SW 1271 (cell line): Measurements from ENCODE around the gene GRSF1.
"Not testable (repeated sequence)": the region's sequence is repeated elsewhere in the genome, so short reads cannot be mapped to it uniquely, and the experiment has no call there.

Source experiments
- DNase-seq, 2 experiments: peaks; one replicate each; lab custom pipeline; 2025; lab: John Stamatoyannopoulos, UW

The GRSF1 gene

GRCh38 chr4:70833675-70834074 lies 6.0 kb downstream of the GRSF1 start:
- no peak for DNase-seq

GRCh38 chr4:70831293-70831692 lies 8.4 kb downstream of the GRSF1 start:
- DNase-seq = no peak

DNA sequence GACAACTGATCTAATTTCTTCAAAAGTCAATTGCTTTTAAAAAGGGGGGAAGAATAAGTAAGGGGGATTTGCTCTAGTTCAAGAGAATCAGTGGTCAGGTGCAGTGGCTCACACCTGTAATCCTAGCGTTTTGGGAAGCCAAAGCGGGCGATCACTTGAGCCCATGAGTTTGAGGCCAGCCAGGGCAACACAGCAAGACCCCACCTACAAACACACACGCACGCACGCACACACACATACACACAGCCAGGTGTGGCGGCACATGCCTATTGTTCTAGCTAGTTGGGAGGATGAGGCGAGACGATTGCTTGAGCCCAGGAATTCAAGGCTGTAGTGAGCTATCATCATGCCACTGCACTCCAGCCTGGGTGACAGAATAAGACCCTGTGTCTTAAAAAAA lies 9.6 kb downstream of the GRSF1 start:
- DNase-seq = no peak

DNA sequence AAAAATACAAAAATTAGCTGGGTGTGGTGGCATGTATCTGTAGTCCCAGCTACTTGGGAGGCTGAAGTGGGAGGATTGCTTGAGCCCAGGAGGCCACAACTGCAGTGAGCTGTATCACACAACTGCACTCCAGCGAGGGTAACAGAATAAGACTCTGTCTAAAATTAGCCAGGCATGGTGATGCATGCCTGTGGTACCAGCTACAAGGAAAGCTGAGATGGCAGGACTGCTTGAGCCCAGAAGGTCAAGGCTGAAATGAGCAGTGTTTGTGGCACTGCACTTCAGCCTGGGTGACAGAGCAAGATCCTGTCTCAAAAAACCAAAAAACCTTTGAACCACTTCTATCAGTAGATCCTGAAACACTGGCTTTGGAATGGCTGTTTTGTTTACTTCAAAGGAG lies 10.2 kb downstream of the GRSF1 start:
- DNase-seq = no peak

DNA sequence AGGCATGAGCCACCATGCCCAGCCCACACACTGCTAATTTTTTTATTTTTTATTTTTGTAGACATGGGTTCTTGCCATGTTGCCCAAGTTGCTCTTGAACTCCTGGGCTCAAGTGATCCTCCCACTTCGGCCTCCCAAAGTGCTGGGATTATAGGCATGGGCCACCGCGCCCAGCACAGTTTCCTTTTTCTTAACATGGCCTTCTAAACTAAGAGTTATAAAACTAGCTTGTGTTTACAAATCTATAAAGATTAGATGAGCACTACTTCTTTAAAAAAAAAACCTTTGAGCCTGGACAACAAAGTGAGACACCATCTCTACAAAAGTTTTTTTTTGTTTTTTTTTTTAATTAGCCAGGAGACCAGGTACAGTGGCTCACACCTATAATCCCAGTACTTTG lies 10.7 kb downstream of the GRSF1 start:
- no peak for DNase-seq

GRCh38 chr4:70818921-70819320 lies 20.8 kb downstream of the GRSF1 start:
- DNase-seq = no peak

DNA sequence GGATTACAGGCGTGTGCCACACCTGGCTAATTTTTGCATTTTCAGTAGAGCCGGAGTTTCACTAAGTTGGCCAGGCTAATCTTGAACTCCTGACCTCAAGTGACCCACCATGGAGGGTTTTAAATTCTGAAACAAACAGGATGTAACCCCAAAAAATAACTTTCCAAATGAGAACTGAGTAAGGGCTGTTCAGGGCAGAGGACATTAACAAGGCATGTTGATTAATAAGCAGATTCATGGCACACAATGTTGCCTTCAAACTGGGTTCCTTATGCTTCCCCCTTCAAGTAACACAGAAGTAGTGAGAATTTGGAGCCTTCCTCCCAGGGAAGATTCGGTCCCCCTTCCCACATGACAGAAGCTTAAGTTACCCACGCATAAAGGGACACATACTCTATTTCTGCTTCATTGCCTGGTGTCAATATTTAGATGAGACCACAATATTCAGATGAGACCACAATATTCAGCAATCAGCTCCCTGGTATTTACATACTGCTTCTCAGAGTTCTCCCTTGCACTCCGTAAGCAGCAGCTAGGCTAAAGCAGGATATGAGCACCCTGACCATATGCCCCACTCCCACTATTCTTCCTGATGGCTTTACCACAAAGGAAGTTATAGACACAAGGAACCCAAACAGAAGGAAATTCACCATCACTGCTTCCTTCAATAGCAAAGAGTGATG lies 21.4 kb downstream of the GRSF1 start:
- DNase-seq = no peak

DNA sequence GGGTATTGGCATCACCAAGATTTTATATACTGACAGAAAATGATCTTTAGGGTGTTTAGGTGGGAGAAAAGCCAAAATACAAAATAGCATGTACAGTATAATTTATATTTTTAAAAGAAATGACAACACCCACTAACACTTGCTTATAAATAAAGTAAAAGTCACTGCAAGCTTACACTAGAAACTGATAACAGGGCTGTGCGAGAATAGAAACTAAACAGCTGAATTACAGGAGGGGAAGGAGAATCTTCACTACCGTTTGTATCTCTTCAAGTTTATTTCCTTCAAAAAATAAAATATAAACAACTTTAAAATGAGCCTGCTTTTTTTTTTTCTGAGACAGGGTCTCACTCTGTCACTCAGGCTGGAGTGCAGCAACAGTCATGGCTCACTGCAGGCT lies 22.8 kb downstream of the GRSF1 start:
- DNase-seq = no peak

DNA sequence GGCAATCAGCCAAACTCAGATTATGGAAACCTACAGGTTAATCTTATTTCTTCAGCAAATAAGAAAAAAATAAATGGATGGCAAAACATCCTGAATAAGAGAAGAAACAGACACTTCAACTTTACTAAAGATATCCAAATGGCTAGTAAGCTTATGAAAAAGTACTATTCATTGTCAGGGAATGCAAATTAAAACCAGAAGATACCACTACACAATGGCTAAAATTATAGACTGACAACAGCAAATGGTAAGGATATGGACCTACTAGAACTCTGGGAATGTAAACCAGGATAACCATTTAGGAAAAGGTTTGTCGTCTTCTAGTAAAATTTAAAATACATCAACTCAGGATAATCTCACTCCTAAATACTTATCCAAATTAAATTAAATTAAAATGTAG lies 24.3 kb downstream of the GRSF1 start:
- no peak for DNase-seq

- DNase-seq = no peak
Measured at GRCh38 chr4:70808151-70808550, 31.5 kb downstream of the GRSF1 start.

DNA sequence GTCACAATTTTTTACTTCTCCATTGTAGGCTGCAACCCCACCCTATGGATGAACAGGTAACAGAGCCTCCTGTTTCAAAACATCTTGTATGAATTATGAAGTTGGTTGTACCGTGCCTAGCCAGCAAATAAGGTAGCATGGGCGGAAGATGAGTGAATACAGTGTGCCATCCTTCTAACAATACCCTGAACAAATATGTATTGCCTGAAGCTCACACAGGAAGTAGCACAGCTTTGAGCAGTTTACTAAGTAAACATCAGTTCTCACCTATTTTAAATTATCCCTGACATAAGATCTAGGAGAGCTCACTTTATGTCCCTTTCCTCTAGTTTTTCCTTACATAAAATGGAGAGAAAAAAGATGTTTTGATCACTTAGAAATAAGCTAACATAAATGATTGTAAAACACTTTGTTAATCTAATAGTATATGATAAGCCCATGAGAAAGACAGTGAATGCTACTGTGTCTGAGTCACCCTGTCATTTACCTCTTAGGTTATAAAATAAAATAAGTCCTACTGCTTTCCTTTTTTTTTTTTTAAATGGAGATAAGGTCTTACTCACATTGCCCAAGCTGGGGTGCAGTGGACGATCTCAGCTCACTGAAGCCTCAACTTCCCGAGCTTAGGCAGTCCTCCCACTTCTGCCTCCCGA lies 36.6 kb downstream of the GRSF1 start:
- no peak for DNase-seq

DNA sequence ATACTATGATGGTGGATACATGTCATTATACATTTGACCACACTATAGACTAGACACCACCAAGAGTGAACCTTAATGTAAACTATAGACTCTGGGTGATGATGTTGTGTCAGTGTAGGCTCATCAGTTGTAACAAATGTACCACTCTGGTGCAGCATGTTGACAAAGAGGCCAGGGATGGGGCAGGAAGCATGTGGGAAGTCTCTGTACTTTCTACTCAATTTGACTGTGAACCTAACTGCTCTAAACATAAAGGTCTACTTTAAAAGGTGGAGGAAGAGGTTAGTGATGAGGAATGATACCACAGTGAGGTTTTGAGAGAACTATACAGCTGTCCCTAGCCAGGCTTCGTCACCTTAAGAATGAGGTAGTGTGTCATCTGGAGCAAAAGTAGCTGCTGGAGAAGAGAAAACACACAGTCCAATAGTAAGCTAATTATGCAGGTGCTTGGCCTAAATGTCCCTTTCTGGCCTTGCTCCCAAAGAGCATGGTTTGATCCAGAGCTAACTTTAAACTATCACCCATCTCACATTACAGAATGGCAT lies 38.4 kb downstream of the GRSF1 start:
- DNase-seq = no peak

DNA sequence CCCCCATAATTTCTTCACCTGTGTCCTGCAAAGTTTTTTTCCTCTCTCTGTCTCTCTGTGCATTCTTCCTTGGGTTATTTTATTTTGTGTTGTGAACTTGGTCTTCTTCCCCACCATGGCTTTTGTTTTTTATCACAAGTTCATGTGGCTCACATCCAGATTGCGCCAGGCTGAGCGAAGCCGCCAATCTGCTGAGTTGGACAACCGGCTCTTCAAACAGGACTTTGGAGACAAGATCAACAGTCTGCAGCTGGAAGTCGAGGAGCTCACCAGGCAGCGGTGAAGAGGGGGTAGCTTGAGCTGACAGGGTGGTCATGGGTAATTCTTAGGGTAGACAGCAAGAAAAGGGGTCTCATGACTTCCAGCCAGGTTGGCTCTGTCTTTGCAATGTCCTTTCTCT lies 46.1 kb downstream of the GRSF1 start:
- no peak for DNase-seq

DNA sequence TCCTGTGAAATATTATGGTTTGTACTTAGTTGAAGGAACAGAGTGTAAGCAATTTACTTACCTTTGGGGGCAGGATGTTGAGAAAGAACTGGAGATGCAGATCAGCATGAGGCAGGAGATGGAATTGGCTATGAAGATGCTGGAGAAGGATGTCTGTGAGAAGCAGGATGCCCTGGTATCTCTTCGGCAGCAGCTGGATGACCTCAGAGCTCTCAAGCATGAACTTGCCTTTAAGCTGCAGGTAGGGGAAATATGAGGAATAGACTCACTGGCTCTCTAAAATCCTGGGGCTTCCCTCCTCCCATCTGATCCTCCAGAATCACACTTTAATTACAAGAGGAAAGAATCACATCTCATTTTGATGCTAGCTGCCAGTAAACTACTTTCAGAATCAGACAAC lies 51.0 kb downstream of the GRSF1 start:
- DNase-seq = no peak

- no peak for DNase-seq
Measured at GRCh38 chr4:70787496-70787895, 52.2 kb downstream of the GRSF1 start.

DNA sequence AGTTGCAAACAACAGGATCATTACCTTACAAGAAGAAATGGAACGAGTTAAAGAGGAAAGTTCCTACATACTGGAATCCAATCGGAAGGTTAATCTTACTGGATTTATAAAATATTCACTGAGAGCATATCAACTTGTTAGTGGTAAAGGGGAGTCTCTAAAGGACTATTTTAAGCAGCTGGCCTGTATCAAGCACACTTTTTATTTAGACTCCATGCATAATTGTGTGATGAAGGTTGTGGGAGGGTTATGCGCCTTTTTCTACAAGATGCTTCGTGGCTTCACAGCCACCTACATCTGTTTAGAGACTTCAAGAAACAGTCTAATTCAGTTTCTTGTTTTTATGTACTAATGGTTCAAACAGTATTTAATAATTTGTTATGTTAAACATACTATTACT lies 56.6 kb downstream of the GRSF1 start:
- no peak for DNase-seq

DNA sequence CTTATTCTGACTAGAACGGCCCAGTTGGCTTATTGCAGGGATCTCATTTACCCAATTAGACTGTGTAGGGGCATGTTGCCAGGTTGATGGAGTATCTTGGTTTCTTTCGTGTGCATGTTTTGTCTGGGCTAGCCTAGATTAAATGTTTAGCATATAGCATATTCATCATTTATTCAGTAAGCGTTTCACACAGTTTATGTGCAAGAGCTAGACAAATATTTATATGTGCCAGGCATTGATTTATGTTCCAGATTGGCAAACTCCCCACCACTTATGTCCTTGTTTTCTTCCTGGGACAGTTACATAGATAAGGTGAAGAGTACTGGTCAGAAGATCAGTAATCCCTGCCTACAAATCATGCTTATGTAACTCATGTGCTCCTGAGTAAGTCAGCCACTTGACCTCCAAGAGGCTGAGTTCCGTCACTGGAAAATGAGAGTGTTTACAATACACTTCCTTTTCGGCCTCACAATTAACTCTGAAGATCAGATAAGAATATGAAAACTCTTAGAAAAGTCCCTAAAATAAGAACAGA lies 60.7 kb downstream of the GRSF1 start:
- no peak for DNase-seq

DNA sequence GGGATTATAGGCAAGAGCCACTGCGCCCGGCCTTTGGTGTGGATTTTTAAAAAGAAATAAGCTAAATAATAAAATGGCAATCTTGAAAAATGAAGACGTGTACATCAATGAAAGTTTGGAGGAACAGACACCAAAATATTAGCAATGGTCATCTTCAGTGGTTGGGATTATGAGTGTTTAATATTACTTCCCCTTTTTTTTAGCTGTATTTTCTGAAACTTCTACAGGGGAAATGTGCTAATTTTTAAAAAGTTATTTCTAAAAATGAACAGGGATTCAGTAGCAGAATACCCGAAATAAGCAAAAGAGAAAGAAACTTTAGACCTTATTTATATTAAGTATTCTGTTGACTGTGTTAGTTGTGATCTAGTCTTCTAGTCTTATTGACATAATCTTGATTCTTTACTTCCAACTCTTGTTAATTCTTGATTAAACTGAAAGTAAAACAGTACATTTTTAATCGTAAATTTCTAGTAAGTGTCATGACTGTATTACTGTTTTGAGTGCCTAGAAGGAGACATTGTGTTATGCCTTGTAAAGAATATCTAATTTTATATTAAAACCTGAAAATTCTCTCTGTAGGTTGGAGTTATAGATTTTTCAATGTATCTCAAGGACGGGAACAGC lies 66.6 kb downstream of the GRSF1 start:
- DNase-seq = no peak

- DNase-seq = not testable (repeated sequence)
Measured at GRCh38 chr4:70769396-70769795, 70.3 kb downstream of the GRSF1 start.

DNA sequence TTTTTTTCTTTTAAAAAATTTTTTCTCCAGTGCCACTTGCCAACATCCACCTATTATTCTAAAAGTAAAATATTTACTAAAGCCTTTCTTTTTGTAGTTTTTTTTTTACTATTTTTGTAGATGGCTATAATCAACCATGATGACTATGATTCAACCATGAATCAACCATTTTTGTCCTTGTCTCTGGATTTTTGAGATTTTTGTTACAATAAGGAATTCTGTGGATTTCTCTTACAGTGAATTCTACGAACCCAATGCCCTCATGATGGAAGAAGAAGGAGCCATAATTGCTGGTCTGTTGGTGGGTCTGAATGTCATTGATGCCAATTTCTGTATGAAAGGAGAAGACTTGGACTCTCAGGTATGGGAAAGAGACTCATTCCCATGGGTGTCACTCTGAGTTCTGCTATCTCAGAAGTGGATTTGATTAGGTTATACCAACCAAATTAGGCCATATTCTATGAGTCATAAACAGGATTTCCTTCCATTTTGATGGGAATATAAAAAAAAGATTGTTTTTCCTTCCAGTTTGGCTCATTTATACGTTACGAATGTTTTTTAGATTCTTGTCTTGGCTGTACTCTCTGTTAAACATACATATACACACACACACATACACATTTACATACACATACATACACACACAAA lies 71.3 kb downstream of the GRSF1 start:
- DNase-seq = no peak
